ENCODE results near the gene TRIOBP.
A peak's percentile ranks its signal among the peaks of the same experiment; 100 is the strongest.

TRIOBP gene

GRCh38 chr22:37731804-37732471 lies 35.1 kb downstream of the TRIOBP start:
- no peak for DNase-seq

GRCh38 chr22:37732699-37733607 lies 36.1 kb downstream of the TRIOBP start:
- DNase-seq, result no peak

- no peak for DNase-seq
Observed at GRCh38 chr22:37733625-37734401, 37.0 kb downstream of the TRIOBP start.

GRCh38 chr22:37734402-37734700 lies 37.5 kb downstream of the TRIOBP start:
- DNase-seq, result no peak

- DNase-seq, result no peak
Observed at GRCh38 chr22:37734964-37735451, 38.2 kb downstream of the TRIOBP start.

GRCh38 chr22:37739035-37739434 lies 42.2 kb downstream of the TRIOBP start:
- DNase-seq, result no peak

- no peak for DNase-seq
Observed at GRCh38 chr22:37739611-37740049, 42.8 kb downstream of the TRIOBP start.

GRCh38 chr22:37740455-37741311 lies 43.8 kb downstream of the TRIOBP start:
- DNase-seq, result no peak

- DNase-seq, result no peak
Observed at GRCh38 chr22:37741312-37741795, 44.5 kb downstream of the TRIOBP start.

GRCh38 chr22:37742376-37743171 lies 45.7 kb downstream of the TRIOBP start:
- DNase-seq, result no peak

GRCh38 chr22:37744589-37744988 lies 47.7 kb downstream of the TRIOBP start:
- DNase-seq, result no peak

GRCh38 chr22:37745548-37746365 lies 48.9 kb downstream of the TRIOBP start:
- peak; percentile 87 for DNase-seq

- DNase-seq, result no peak
Observed at GRCh38 chr22:37746366-37747079, 49.7 kb downstream of the TRIOBP start.

- DNase-seq, result no peak
Observed at GRCh38 chr22:37747080-37747714, 50.3 kb downstream of the TRIOBP start.

GRCh38 chr22:37747715-37748100 lies 50.9 kb downstream of the TRIOBP start:
- DNase-seq, result no peak

GRCh38 chr22:37748659-37749058 lies 51.8 kb downstream of the TRIOBP start:
- DNase-seq, result no peak

- DNase-seq, result no peak
Observed at GRCh38 chr22:37749226-37749625, 52.4 kb downstream of the TRIOBP start.

GRCh38 chr22:37749831-37750595 lies 53.2 kb downstream of the TRIOBP start:
- DNase-seq, result no peak
